C4-2B (cell line): ENCODE measurements around the gene TGIF2.
"Not testable (repeated sequence)": the region's sequence is repeated elsewhere in the genome, so short reads cannot be mapped to it uniquely, and the experiment has no call there.

Experiments used
- H3K27ac ChIP-seq: fragments of 450-650 bp; 2 replicates; pipeline ENCODE4 v1.5.1; 2017
- CTCF ChIP-seq: fragments of 450-650 bp; conservative IDR thresholded peaks from 2 replicates; pipeline ENCODE4 v1.5.1; 2017; ENCODE audit warnings: mild to moderate bottlenecking
- ZFX ChIP-seq: fragments of 450-650 bp; IDR thresholded peaks from 2 replicates; pipeline ENCODE4 v1.6.1; 2017

Gene TGIF2

GRCh38 chr20:36632487-36633284 lies 59.3 kb downstream of the TGIF2 start:
- no peak for TF ChIP-seq ZFX
- TF ChIP-seq CTCF: no peak
- H3K27ac ChIP-seq: no peak overlapping the region

GRCh38 chr20:36633285-36633772 lies 59.9 kb downstream of the TGIF2 start:
- TF ChIP-seq ZFX (no peak), CTCF (no peak)
- no peak overlapping the region for H3K27ac ChIP-seq

- no peak for TF ChIP-seq ZFX
- TF ChIP-seq CTCF: no peak
- no peak overlapping the region for H3K27ac ChIP-seq
Measured at GRCh38 chr20:36634342-36634741, 60.9 kb downstream of the TGIF2 start.

- H3K27ac ChIP-seq: not testable (repeated sequence)
Measured at GRCh38 chr20:36638876-36639400, 65.5 kb downstream of the TGIF2 start.

- TF ChIP-seq CTCF (no peak), ZFX (no peak)
- H3K27ac ChIP-seq: no peak overlapping the region
Measured at GRCh38 chr20:36641506-36641843, 68.1 kb downstream of the TGIF2 start.

GRCh38 chr20:36642136-36642535 lies 68.7 kb downstream of the TGIF2 start:
- H3K27ac ChIP-seq: no peak overlapping the region
- no peak for TF ChIP-seq ZFX
- TF ChIP-seq CTCF: no peak
